GM10266 (cell line): ENCODE measurements around the gene RELL2.
A peak's percentile ranks its signal among the peaks of the same experiment; 100 is the strongest.
"Not testable (repeated sequence)": the region's sequence is repeated elsewhere in the genome, so short reads cannot be mapped to it uniquely, and the experiment has no call there.

ENCODE experiments used
- DNase-seq: peaks from one replicate; pipeline ENCODE4 v3.0.0; 2012; ENCODE audit errors: extremely low spot score
- CTCF ChIP-seq: IDR thresholded peaks from 2 replicates; pipeline ENCODE4 v1.5.1; 2012; ENCODE audit warnings: mild to moderate bottlenecking, low read depth; ENCODE audit not compliant: control insufficient read depth, insufficient read depth; ENCODE audit errors: missing control alignments

The RELL2 gene

DNA sequence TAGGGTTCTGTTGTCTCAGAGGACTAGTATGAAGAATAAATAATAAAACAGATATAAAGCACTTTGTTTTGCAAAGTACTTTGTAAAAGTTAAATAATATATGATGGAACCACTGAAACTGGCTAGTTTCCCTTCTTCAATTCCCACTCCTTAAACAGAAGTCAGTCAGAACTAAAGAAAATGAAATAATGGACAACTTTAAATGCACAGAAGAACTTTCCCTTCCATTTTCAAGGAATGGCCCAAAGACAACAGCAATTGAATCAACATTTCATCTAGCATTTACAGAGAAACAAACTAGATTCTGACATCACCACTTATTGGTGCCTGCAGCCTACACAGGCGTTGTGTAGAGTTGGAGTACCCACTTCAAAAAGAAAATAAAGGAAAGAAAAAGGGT is 34.2 kb upstream of the RELL2 start:
- no peak for TF ChIP-seq CTCF
- no peak for DNase-seq

- no peak for TF ChIP-seq CTCF
- DNase-seq: no peak
Measured at GRCh38 chr5:141603923-141604717, 32.7 kb upstream of the RELL2 start.

GRCh38 chr5:141605523-141606277 is 31.1 kb upstream of the RELL2 start:
- no peak for TF ChIP-seq CTCF
- DNase-seq: peak; percentile 56

- TF ChIP-seq CTCF: no peak
- no peak for DNase-seq
Measured at GRCh38 chr5:141608046-141608445, 28.8 kb upstream of the RELL2 start.

DNA sequence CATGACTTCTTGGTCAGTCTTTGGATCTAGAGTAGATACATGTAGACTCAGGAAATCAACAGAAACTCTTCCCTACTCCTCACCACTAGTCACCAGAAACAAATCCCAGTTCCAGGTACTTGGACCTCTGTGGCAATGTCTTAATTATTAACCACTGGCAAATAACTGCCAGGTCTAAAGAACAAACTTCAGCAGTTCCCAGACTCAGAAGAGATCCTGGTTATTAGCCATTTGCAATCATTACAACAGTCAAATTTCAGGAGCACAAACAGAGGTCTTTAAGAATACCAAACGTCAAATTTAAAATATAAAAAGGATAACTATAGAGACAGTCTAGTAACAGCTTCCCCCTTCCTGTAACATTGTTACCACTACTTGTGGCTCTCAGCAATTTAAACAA is 28.2 kb upstream of the RELL2 start:
- TF ChIP-seq CTCF: no peak
- no peak for DNase-seq

GRCh38 chr5:141609044-141609443 is 27.8 kb upstream of the RELL2 start:
- no peak for TF ChIP-seq CTCF
- no peak for DNase-seq

DNA sequence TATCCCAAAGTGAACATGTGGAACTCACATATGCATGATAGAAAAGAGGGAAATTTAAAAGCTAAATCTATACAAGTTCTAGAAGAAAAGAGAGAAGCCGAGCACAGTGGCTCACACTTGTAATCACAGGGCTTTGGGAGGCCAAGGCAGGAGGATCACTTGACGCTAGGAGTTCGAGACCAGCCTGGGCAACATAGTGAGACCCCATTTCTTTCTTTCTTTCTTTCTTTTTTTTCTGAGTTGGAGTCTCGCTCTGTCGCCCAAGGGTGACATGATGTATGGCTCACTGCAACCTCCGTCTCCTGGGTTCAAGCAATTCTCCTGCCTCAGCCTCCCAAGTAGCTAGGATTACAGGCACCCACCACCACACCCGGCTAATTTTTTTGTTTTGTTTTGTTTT is 26.9 kb upstream of the RELL2 start:
- DNase-seq: not testable (repeated sequence)
